Upper lobe of right lung (tissue), 1 donor: ENCODE data around the gene SH3TC1. TPM values are rescaled to one million over a fixed set of nuclear protein-coding genes. Genes with fewer than 3 reads are reported as not detected.
A peak's percentile ranks its signal among the peaks of the same experiment; 100 is the strongest.

Experiments used
- ATAC-seq: fragments of 200-7000 bp; cut with Tn5 transposase; one replicate; pipeline ENCODE4 v1.9.1; 2020; ENCODE audit warnings: mild to moderate bottlenecking, moderate library complexity
- DNase-seq: peaks from one replicate; pipeline ENCODE4 v3.0.0-alpha.2; 2020
- H3K27ac ChIP-seq: fragments of 200-600 bp; one replicate; pipeline ENCODE4 v1.8.0; 2022
- H3K27me3 ChIP-seq: fragments of 200-600 bp; one replicate; pipeline ENCODE4 v1.8.0; 2022; ENCODE audit warnings: mild to moderate bottlenecking
- H3K36me3 ChIP-seq: fragments of 200-600 bp; one replicate; pipeline ENCODE4 v1.8.0; 2022
- H3K4me1 ChIP-seq: fragments of 200-600 bp; one replicate; pipeline ENCODE4 v1.8.0; 2022
- H3K4me3 ChIP-seq: fragments of 200-600 bp; one replicate; pipeline ENCODE4 v1.8.0; 2022; ENCODE audit warnings: mild to moderate bottlenecking
- H3K9me3 ChIP-seq: fragments of 200-600 bp; one replicate; pipeline ENCODE4 v1.8.0; 2022
- CTCF ChIP-seq: fragments of 200-600 bp; IDR thresholded peaks from one replicate; pipeline ENCODE4 v1.8.0; 2022; ENCODE audit warnings: antibody characterized with exemption
- intact Hi-C: fragments of 100-400 bp; cut with DNase I; formaldehyde crosslinking; loops from one replicate; pipeline ENCODE4 v1.11.0; 2022
- total RNA-seq: library from RNA; stranded (reverse); fragmentation: NEBNext Ultra II Directional; extraction: Animal tissue kit (Norgen Biotek cat#: 25700); gene quantifications from one replicate; pipeline ENCODE4 v1.2.1, GENCODE V29; 2021
- donor health status: DM: no; HTN: yes; CAD: no; lungs with severe emphysema.

Gene SH3TC1
- total RNA-seq, 1 donor from 2014 or later: 71.7 TPM

- H3K9me3 ChIP-seq: no peaks in the 10 kb centered on the region
- intact Hi-C loops: no loop called here
- TF ChIP-seq CTCF: no peak
Observed at GRCh38 chr4:8251110-8251883, 52.2 kb downstream of the SH3TC1 start.

DNA sequence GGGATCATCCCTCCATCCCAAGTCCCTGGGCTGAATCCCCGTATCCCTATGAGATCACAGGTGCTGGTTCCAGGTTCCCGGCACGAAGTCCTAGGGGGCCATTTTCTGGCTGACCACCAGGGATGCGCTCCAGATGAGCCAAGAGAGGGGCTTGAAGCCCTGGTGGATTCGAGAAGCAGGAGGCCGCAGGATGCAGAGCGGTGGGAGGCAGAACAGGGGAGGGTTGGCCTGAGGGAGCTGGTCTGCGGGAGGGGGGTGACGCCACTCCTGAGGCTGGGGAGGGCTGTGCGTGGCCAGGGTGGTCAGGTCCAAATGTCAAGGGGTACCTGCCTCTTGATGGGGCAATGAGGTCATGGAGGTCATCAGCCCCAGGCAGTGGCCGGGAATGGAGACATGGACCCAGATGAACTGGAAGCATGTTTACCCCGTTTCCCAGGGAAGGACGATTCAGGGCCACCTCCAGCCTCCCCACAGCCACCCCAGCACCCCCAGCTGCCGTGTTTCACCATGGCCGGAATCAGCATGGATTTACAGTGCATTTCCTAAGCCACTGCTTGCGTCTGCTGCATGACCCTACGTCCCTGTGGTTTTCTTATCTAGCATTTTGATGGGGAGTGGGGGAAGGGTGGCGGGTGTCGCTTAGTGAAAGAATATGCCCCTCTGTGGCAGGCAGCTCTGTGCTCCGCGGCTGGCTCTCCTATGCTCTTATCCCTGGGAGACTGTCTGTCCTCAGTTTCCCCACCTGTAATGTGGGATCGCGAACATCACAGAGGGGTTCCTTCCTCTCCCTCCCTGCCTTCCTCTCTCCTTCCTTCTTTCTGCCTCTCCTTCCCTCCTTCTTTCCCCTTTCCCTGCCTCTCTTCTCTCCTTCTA is 53.4 kb downstream of the SH3TC1 start:
- Histone ChIP-seq H3K4me3 (no peak overlapping the region), H3K27ac (no peak overlapping the region), H3K36me3 (no peaks in the 10 kb centered on the region), H3K4me1 (peaks cover 10% of the 10 kb centered on the region), H3K9me3 (no peaks in the 10 kb centered on the region), H3K27me3 (no peaks in the 10 kb centered on the region)
- ATAC-seq (no peak), DNase-seq (no peak)
- intact Hi-C loops: no loop called here
- TF ChIP-seq CTCF: no peak

More at GRCh38 chr4:8251110-8251883, 52.2 kb downstream of the SH3TC1 start:
- no peak for ATAC-seq
- no peak for DNase-seq
- H3K27me3 ChIP-seq: no peaks in the 10 kb centered on the region
- no peak overlapping the region for H3K27ac ChIP-seq
- peaks cover 19% of the 10 kb centered on the region for H3K4me1 ChIP-seq
- no peak overlapping the region for H3K4me3 ChIP-seq
- H3K36me3 ChIP-seq: no peaks in the 10 kb centered on the region

GRCh38 chr4:8254076-8254475 is 55.0 kb downstream of the SH3TC1 start:
- DNase-seq: no peak
- no peaks in the 10 kb centered on the region for H3K27me3 ChIP-seq
- no peaks in the 10 kb centered on the region for H3K9me3 ChIP-seq
- intact Hi-C loops: no loop called here
- no peak for TF ChIP-seq CTCF
- H3K4me1 ChIP-seq: no peaks in the 10 kb centered on the region
- H3K4me3 ChIP-seq: no peak overlapping the region
- ATAC-seq: no peak
- H3K27ac ChIP-seq: no peak overlapping the region
- no peaks in the 10 kb centered on the region for H3K36me3 ChIP-seq

DNA sequence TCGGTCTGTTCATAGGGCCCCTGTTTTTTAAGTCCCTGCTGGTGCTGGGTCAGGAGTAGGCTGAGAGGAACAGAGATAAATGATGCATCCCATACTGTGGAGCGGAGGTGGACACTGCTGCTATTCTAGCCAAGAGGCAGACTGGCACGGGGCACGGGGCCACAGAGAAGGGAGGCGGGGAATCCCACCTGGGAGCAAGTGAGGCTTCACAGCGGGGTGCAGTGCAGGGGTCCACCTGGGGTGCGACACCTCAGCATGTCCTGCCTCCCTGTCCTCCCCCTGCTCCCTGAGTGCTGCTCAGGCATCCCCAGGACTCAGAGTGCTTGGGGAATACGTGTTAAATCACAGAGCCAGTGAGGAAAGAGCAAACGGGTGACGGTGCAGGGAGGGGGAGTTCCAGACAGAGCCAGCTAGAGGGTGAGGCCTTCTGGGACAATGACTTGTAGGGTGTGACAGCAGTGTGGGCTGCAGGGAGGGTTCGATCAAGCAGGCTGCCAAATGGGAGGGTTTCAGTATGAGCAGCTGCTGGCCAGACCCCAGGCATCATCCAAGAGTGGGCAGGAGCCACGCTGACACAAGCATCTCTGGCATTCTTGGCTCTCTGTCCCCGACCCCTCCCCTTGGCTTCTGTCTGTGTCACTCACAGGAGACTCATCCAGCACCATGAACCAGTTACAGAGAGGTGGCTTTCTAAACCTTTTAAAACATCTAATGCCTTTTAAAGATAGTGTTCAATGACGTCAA is 56.8 kb downstream of the SH3TC1 start:
- Histone ChIP-seq H3K27ac (no peak overlapping the region), H3K4me3 (no peak overlapping the region), H3K27me3 (no peaks in the 10 kb centered on the region), H3K9me3 (no peaks in the 10 kb centered on the region), H3K4me1 (peaks cover 1% of the 10 kb centered on the region), H3K36me3 (no peaks in the 10 kb centered on the region)
- DNase-seq: no peak
- ATAC-seq: peak; percentile 35
- intact Hi-C loops: no loop called here
- no peak for TF ChIP-seq CTCF

DNA sequence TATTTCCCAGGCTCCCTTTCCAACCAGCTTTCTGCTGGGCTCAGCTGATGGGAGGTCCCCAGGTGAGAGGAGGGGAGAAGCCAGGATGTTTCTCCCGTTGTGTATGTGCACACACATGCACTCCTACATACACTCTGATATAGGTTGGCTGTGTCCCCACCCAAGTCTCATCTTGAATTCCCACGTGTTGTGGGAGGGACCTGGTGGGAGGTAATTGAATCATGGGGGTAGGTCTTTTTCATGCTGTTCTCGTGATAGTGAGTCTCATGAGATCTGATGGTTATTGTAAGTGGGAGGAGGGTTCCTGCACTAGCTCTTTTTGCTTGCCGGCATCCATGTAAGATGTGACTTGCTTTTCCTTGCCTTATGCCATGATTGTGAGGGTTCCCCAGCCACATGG is 58.8 kb downstream of the SH3TC1 start:
- Histone ChIP-seq H3K9me3 (no peaks in the 10 kb centered on the region), H3K27me3 (no peaks in the 10 kb centered on the region), H3K36me3 (no peaks in the 10 kb centered on the region), H3K4me1 (peaks cover 3% of the 10 kb centered on the region), H3K4me3 (no peak overlapping the region), H3K27ac (no peak overlapping the region)
- no peak for TF ChIP-seq CTCF
- ATAC-seq (no peak), DNase-seq (no peak)
- intact Hi-C loops: no loop called here
